AG08396 (cell line): ENCODE data around the gene CYB5D1.

Experiments
- DNase-seq: peaks from one replicate; pipeline ENCODE4 v3.0.0; 2012; ENCODE audit warnings: low spot score, mixed read lengths

The CYB5D1 gene

GRCh38 chr17:7886227-7887037, 28.6 kb downstream of the CYB5D1 start:
- DNase-seq = no peak

- DNase-seq = no peak
Measured at GRCh38 chr17:7887038-7887481, 29.3 kb downstream of the CYB5D1 start.

- peak; percentile 95 for DNase-seq
Measured at GRCh38 chr17:7887482-7888183, 29.8 kb downstream of the CYB5D1 start.

- no peak for DNase-seq
Measured at GRCh38 chr17:7888184-7888920, 30.5 kb downstream of the CYB5D1 start, which contains the start of gene CHD3. CHD3 (plus strand) TSS chr17:7888789; CDS start chr17:7889001, 212 bp downstream.

GRCh38 chr17:7889166-7889955, 31.6 kb downstream of the CYB5D1 start:
- peak; percentile 92 for DNase-seq

- no peak for DNase-seq
Measured at GRCh38 chr17:7893187-7893880, 35.5 kb downstream of the CYB5D1 start.

- no peak for DNase-seq
Measured at GRCh38 chr17:7894226-7894625, 36.4 kb downstream of the CYB5D1 start.

- no peak for DNase-seq
Measured at GRCh38 chr17:7894866-7895265, 37.1 kb downstream of the CYB5D1 start.

- no peak for DNase-seq
Measured at GRCh38 chr17:7897090-7897489, 39.3 kb downstream of the CYB5D1 start.

GRCh38 chr17:7897773-7898172, 40.0 kb downstream of the CYB5D1 start:
- DNase-seq = peak; percentile 72

GRCh38 chr17:7903154-7904103, 45.6 kb downstream of the CYB5D1 start:
- DNase-seq = no peak

GRCh38 chr17:7909089-7909488, 51.3 kb downstream of the CYB5D1 start:
- no peak for DNase-seq

- DNase-seq = no peak
Measured at GRCh38 chr17:7910281-7910680, 52.5 kb downstream of the CYB5D1 start.

- no peak for DNase-seq
Measured at GRCh38 chr17:7910711-7911110, 52.9 kb downstream of the CYB5D1 start.

GRCh38 chr17:7911116-7911515, 53.3 kb downstream of the CYB5D1 start:
- DNase-seq = no peak
